HG03103 (cell line): ENCODE measurements around the gene ELP2.
A peak's percentile ranks its signal among the peaks of the same experiment; 100 is the strongest.

Experiments used
- ATAC-seq: cut with Tn5 transposase; IDR thresholded peaks from one replicate; pipeline ENCODE4 v1.9.1; 2021; ENCODE audit warnings: low read depth; ENCODE audit not compliant: unreplicated experiment

Gene ELP2

DNA sequence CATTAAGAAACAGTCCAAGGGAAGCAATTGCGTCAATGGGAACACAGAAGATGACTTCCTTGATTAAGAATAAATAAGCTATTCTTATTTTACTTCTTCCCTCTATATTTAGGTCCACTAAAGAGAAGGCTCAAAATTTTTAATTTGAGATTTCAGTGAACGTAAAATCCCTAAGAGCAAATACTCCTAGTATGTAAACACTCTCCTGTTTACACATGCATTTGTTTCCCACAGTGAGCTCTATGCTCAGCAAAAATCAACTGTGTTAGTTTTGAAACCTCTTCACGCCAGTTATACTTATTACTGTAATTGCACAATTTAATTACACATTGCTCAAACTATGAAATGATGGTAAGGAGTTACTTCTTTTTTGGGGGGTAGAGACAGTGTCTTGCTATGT is 9.4 kb upstream of the ELP2 start:
- ATAC-seq = no peak

- no peak for ATAC-seq
Observed at GRCh38 chr18:36124841-36125240, 4.9 kb upstream of the ELP2 start.

GRCh38 chr18:36126668-36127067 is 3.0 kb upstream of the ELP2 start:
- ATAC-seq = no peak

DNA sequence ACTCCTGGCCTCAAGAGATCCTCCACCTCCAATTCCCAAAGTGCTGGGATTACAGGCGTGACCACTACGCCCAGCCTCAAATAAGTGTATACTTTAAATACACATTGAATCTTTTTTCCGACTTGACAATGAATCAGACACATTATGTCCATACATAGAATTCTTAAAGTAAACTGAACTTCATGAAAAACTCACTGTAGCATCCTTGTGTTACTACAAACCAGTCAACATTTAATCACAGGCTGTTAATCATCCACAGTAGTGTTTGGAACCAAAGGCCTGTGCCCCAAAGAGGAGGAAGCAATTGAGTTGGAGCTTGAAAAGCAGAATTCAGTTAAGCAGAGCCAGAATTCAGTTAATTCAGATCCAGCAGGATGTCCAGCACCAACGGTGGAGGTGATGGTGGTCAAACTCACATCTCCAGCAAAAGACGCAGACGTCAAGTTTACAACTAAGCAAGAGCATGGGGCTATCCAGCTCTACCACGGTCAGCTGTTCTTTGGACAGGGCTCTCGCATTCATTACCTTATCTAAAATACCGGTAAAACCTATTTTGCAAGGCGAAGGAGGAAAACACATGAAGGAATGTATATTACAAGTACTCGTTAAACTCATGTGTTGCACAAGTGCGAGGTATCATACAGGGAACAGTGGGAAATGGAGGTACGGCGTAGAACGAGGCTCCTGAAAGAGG is 1.7 kb upstream of the ELP2 start:
- ATAC-seq = no peak

GRCh38 chr18:36128530-36128870 is 1.2 kb upstream of the ELP2 start:
- ATAC-seq = no peak

GRCh38 chr18:36128907-36129299 is 796 bp upstream of the ELP2 start:
- ATAC-seq = peak; percentile 9

DNA sequence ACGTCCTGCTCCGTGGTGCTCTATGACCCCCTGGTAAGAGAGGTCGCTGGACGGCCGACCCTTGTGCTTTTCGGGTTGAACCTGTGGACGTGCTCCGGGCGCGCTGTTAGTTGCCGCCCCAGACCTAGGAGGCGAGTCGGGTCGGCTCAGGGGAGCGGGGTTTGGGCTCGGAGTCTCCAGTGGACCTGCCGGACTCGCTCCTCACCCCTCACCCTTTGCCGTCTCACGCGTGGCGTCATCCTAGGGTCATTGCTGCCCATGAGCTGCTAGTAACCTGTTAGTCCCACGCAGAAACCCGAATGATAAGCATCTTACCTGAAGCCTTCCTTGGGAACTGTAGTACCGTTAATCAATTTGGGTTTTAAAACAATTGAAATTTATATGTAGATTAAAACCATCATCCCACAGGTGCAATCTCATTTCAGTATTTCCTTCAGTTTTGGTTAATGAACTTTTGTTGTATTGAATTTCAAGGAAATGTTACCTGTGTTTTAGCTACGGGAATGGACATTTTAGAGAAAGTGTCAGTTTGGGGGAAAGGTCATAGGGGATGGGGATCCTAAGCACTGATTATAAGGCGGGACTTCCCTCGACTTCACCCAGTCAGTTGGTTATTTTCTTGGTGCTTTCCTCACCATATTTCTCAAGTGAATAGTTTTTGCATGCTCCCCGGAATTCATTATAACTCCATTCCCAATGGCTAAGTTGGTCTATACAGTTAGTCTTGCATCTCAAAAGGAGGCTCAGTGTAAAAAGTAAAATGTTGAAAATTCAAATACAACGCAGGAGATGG is 536 bp downstream of the ELP2 start:
- ATAC-seq = peak; percentile 20

DNA sequence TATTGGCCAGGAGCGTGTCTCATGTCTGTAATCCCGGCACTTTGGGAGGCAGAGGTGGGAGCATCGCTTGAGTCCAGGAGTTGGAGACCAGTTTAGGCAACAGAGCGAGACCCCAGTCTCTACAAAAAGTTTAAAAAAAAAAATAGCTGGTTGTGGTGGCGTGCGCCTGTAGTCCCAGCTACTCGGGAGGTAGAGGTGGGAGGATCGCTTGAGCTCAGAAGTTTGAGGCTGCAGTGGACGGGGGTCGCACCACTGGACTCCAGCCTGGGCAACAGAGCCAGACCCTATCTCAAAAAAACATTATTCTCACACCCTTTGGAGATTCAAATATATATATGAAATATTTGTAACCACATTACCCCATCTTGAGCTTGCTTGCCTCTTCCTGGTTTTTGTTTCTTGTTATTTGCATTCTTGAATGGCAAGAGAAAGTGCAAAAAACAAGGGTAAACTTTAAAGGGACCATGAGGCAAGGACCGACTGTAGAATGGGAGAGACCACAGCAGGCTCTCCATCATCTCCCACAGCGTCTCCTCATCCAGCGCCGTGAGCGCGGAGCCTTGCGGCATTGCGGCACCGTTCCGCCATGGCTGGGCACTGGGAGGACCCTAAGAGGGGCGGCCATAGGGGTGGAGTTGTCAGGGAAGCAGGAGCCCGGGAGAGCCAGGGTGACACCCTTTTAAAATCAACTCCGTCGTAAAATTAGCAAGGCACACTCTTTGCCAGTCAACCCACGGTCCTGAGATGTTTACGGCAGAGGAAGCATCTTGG is 1.4 kb downstream of the ELP2 start:
- no peak for ATAC-seq

GRCh38 chr18:36131692-36132483 is 2.2 kb downstream of the ELP2 start:
- no peak for ATAC-seq

DNA sequence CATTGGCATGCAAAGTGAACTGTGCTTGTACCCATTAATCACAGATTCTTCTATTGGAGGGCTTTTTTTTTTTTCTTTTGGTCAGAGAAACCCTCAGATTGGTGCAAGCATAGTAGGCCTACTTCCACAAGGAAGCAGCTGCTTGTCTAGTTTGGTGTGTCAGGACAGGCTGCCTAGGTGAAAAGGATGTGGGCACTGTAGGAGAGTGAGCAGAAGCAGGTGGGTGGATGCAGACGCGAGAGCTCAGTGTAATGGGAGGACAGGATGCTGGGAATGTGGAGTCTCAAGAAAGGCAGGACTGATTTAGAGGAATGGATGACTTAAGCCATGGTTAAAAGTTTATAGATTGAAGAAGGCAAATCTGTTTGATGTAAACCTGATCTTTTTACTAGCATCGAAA is 3.1 kb downstream of the ELP2 start:
- ATAC-seq = no peak

DNA sequence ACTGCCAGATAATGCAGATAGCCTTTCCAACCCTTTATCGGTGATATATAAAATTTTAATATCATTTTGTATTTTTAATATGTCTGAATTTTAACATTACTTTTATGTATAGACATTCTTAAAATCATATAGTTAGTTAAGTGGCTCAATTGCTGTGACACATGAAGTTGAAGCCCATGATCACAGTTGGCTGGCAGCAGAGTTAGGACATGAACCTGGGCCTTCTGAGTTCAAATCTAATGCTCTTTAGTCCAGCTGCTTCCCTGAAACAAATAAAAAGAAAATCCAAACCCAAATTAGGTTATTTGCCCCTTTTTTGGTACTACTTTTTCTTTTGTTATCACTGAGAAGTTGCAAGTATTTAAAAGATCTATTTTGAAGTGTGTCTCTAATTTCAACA is 5.6 kb downstream of the ELP2 start:
- ATAC-seq = no peak

DNA sequence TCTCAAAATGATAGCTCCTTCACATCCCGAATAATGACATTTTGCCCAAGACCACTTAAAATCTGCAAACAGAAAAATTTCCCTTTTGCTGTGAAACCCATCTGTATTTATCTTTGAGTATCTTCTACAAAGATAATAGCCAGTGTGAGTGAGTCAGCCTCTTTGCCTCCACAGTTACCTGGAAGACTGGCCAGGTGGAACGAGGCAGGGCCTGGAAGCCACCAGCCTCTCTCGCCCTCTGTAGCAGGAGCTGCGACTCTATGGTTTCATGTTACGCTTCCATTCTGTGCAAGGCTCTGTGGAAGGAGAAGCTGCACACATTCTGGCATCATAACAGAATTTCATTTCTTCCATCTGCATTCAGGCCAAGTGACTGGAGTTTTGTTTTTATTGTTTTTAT is 9.5 kb downstream of the ELP2 start:
- no peak for ATAC-seq

GRCh38 chr18:36141576-36141975 is 11.9 kb downstream of the ELP2 start:
- ATAC-seq = no peak

- no peak for ATAC-seq
Observed at GRCh38 chr18:36142751-36143150, 13.1 kb downstream of the ELP2 start.

DNA sequence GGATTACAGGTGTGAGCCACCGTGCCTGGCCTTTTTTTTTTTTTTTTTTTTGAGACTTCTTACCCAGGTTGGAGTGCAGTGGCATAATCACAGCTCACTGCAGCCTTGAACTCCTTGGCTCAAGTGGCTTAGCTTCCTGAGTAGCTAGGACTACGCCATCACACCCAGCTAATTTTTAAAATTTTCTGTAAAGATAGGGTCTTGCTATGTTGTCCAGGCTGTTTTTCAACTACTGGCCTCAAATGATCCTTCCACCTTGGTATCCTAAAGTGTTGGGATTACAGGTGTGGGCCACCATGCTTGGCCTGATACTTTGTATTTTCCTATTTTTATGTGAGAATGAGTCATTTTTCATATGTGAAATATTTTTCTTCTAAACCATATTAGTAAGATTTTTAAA is 13.7 kb downstream of the ELP2 start:
- no peak for ATAC-seq

GRCh38 chr18:36149514-36150289 is 20.0 kb downstream of the ELP2 start:
- ATAC-seq = peak; percentile 96

DNA sequence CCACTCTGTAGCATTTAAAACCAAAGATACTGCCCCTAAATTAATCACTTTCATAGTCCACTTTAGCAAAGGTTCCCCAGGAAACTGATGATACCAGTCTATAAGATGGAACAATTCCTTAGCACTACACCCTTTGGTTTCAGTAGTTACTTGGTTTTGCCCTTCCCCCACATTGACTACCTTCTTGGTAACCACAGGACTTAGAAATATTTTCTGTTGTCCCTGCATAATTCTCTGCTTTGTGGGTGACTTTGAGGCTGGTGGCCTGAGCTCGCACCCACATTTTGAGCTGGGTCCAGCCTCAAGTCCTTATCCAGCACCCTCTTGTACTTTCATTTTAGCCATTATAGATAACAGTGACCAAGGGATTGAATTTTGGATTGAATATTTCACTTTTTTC is 23.1 kb downstream of the ELP2 start:
- no peak for ATAC-seq

GRCh38 chr18:36153203-36153602 is 23.5 kb downstream of the ELP2 start:
- no peak for ATAC-seq

GRCh38 chr18:36153771-36154170 is 24.1 kb downstream of the ELP2 start:
- no peak for ATAC-seq
